GM18858 (cell line): ENCODE data around the gene PAK2.
"Not testable (repeated sequence)": the region's sequence is repeated elsewhere in the genome, so short reads cannot be mapped to it uniquely, and the experiment has no call there.

Experiments
- ATAC-seq: cut with Tn5 transposase; IDR thresholded peaks from one replicate; pipeline ENCODE4 v1.9.1; 2021; ENCODE audit not compliant: unreplicated experiment

The PAK2 gene

DNA sequence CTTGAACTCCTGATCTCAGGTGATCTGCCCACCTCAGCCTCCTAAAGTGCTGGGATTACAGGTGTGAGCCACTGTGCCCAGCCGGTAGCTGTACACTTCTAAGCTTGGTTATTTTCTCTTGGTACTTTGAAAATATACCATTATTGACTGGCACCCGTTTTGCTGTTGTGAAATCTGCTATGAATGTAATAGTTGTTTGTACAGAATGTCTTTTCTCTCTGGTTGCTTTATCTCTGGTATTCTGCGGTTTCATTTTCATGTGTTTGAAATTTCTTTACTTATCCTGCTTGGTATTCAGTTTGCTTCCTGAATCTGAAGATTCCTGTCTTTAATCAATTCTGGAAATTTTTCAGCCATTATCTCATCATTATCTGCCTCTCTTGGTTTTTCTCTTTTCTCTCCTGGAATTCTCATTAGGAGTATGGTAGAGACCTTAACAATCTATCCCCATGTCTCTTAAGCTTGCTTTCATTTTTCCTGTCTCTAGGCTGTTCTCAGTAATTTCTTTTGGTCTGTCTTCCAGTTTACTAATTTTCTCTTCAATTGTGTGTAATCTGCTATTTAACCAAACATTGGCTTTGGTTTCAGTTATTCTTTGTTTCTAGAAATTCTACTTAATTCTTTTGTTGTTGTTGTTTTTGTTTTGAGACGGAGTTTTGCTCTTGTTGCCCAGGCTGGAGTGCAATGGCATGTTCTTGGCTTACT is 2.8 kb upstream of the PAK2 start:
- no peak for ATAC-seq

GRCh38 chr3:196737655-196738054 is 2.0 kb upstream of the PAK2 start:
- no peak for ATAC-seq

GRCh38 chr3:196740481-196741248 is 1.0 kb downstream of the PAK2 start:
- ATAC-seq = no peak

GRCh38 chr3:196741249-196741889 is 1.7 kb downstream of the PAK2 start:
- no peak for ATAC-seq

DNA sequence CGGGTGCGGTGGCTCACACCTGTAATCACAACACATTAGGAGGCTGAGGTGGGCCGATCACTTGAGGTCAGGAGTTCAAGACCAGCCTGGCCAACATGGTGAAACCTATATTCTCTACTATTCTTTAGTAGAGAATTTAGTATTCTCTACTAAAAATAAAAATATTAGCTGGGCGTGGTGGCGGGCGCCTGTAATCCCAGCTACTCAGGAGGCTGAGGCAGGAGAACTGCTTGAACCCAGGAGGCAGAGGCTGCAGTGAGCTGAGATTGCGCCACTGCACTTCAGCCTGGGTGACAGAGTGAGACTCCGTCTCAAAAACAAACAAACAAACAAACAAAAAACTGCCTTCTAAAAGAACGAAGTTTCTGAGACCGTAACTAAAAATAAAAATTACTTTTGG is 3.9 kb downstream of the PAK2 start:
- not testable (repeated sequence) for ATAC-seq

GRCh38 chr3:196749125-196749524 is 9.5 kb downstream of the PAK2 start:
- no peak for ATAC-seq

GRCh38 chr3:196753201-196753600 is 13.5 kb downstream of the PAK2 start:
- no peak for ATAC-seq

DNA sequence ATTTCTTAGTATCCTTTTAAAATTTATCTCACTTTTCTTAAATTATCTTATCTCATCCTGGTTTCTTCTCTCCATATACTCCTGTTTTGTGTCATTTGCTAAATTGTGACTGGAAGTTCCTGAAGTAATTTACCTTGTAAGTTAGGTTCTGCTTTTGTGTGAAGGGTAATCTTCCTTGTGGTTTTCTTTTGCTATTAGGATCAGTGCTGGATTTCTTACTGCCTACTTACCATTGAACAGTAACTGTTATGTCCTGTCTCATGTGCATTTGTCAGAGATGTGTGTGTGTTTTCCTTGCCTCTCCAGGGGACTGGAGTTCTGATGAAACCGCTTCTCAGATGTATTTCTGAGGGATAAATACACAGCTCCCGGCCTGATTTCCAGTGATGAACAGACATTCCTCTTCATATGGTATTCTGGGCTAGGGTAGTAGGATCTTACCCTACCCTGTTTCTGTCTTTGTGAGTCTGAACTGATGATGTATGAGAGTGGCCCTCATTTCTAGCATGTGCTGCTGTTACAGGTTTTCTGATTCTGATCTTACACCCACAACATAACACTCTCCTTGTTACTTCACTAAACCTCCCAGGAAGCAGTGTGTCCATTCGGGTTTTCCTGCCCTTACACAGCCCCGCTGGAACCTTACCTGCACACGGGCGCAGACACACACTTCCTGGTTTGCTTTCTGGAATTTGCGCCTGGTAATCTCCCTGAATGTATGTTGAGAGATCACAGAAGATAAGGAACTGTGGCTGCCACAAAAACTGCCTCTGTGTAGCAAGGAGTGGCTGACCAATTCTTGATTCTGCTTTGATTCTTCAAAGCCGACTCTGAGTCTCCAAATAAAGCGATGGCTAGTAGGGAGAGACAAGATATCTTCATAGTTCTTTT is 14.7 kb downstream of the PAK2 start:
- no peak for ATAC-seq

GRCh38 chr3:196756732-196757131 is 17.1 kb downstream of the PAK2 start:
- ATAC-seq = no peak

DNA sequence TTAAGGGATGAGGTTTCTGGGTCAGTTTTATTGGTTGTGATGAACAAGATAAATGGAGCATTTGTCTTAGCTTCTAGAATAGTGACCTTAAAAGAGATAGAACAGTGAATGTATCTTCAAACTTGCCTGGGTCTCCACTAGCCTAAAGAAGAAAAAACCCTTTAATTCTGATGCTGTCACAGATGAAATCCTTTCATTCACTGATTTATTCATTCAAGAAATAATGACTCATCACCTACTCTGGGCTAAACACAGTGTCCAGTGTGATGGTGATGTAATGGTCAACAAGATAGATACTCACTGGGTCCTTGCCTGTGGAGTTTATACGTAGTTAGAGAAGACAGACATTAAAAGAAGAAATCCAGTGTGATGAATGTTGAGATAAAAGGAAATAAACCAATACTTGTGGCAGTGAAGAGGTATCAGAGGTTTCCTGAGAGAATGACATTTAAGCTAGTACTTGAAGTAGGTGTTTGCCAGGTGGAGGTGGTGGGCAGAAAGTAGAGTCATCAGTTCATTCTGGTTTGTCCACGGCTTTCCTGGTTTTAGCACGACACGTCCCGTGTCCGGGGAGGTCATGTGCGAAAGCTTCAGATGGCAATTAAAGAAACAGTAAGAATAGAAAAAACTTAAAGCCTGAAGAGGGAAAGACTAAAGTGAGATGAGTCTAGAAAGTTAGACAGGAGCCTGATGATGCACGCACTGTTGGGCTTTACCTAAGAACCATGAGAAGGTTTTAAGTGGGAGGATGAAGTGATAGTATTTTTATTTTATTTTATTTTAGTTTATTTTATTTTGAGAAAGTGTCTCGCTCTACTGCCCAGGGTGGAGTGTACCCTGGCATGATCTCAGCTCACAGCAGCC is 18.5 kb downstream of the PAK2 start:
- no peak for ATAC-seq

GRCh38 chr3:196763179-196763578 is 23.5 kb downstream of the PAK2 start:
- ATAC-seq = no peak

DNA sequence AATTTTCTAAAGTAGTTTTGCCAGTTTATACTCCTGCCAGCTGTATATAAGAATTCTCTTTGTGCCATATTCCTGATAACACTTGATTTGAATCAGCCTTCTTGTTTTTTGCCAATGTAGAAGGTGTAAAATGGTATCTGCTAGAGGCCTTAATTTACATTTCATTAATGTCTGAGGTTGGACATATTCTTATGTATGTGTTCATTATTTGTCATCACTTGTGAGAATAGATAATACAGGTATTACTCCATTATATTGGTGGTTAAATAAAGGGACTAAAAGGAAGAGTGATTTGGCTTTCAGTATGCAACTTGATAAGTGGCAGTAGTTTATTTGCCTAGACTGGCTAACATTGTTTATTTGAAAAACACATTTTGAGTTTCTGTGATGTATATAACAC is 25.8 kb downstream of the PAK2 start:
- ATAC-seq = no peak

- no peak for ATAC-seq
These were observed 31.4 kb downstream of the PAK2 start for GRCh38 chr3:196771067-196771466.

- ATAC-seq = no peak
These were observed 32.4 kb downstream of the PAK2 start for GRCh38 chr3:196772102-196772501.

- no peak for ATAC-seq
These were observed 33.2 kb downstream of the PAK2 start for GRCh38 chr3:196772897-196773296.

- ATAC-seq = no peak
These were observed 34.6 kb downstream of the PAK2 start for GRCh38 chr3:196774191-196774820.

GRCh38 chr3:196774848-196775422 is 35.3 kb downstream of the PAK2 start:
- no peak for ATAC-seq

DNA sequence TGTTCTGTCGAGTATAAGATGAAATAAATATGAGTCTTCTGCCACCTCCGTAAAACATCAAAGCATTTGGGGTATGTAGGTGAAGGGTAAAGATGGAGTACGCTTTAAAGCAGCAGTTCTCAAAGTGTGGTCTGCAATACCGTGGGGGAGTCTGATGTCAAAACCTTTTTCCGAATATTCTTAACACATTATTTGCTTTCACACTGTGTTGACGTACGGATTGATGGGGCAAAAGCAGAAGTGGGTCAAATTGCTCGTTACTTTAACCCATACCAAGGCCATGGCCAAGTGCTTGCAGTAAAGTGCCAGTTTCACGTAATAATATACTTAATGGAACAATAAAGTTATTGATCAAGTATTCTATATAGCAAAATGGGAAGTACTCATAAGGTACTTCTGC is 36.3 kb downstream of the PAK2 start:
- ATAC-seq = no peak

DNA sequence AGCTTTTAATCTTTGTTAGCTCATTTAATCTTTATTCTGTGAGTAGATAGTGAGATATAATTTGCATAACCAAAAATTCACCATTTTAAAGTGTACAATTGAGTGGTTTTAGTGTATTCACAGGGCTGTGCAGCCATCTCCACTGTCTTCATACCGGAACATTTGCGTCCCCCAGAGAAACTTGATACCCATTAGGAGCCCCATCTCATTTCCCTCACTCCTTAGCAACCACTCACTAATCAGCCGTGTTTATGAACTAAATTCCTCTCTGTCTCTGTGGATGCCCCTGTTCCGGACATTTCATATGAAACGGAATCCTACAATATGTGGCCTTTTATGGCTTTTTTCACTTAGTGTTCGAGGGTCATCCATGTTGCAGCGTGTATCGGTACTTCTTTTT is 38.2 kb downstream of the PAK2 start:
- ATAC-seq = no peak
